IPS DF 6.9 (cell line): ENCODE results near the gene TPR.
"Not testable (repeated sequence)": the region's sequence is repeated elsewhere in the genome, so short reads cannot be mapped to it uniquely, and the experiment has no call there.

Source experiments
- DNase-seq: peaks from one replicate; pipeline ENCODE4 v3.0.0-alpha.2; 2013; ENCODE audit warnings: low read depth, low spot score
- H3K27ac ChIP-seq: one replicate; pipeline ENCODE4 v1.5.1; 2013; ENCODE audit warnings: low read length, control low read depth
- H3K27me3 ChIP-seq: 2 replicates; pipeline ENCODE4 v1.6.1; 2013; ENCODE audit warnings: mild to moderate bottlenecking, low read length; ENCODE audit not compliant: control insufficient read depth, insufficient read depth
- H3K36me3 ChIP-seq: 2 replicates; pipeline ENCODE4 v1.6.1; 2013; ENCODE audit warnings: low read length; ENCODE audit not compliant: control insufficient read depth, insufficient read depth
- H3K4me1 ChIP-seq: 2 replicates; pipeline ENCODE4 v1.6.1; 2013; ENCODE audit warnings: low read length; ENCODE audit not compliant: control insufficient read depth, insufficient read depth
- H3K4me3 ChIP-seq: 2 replicates; pipeline ENCODE4 v1.5.1; 2013; ENCODE audit warnings: mild to moderate bottlenecking, low read length
- H3K9me3 ChIP-seq: 2 replicates; pipeline ENCODE4 v1.6.1; 2013; ENCODE audit warnings: low read length, inconsistent platforms; ENCODE audit not compliant: control insufficient read depth, insufficient read depth
- WGBS: extraction: QIAGEN DNeasy Blood & Tissue Kit; methylation state at CpG from one replicate; pipeline ENCODE4 v1.1.7; 2013; ENCODE audit warnings: mixed read lengths, missing lambda C conversion rate; ENCODE audit not compliant: insufficient read length, insufficient coverage; 5-methylcytosine and 5-hydroxymethylcytosine counted together

TPR gene

GRCh38 chr1:186392711-186393110 lies 17.7 kb upstream of the TPR start:
- not testable (repeated sequence) for H3K9me3 ChIP-seq, DNase-seq, H3K27ac ChIP-seq, H3K4me3 ChIP-seq, H3K27me3 ChIP-seq, H3K36me3 ChIP-seq, H3K4me1 ChIP-seq
- no CpG with 5 or more reads among the region's 6 CpGs for WGBS

GRCh38 chr1:186391841-186392240 lies 16.8 kb upstream of the TPR start:
- Histone ChIP-seq H3K4me3 (no peak overlapping the region), H3K27me3 (no peaks in the 10 kb centered on the region), H3K4me1 (no peaks in the 10 kb centered on the region), H3K9me3 (no peaks in the 10 kb centered on the region), H3K36me3 (no peaks in the 10 kb centered on the region; the same call in 1 of the 2 replicates), H3K27ac (no peak overlapping the region)
- no CpG with 5 or more reads among the region's 4 CpGs for WGBS
- DNase-seq, result no peak

GRCh38 chr1:186390925-186391324 lies 15.9 kb upstream of the TPR start:
- DNase-seq, result no peak
- Histone ChIP-seq H3K4me1 (no peaks in the 10 kb centered on the region), H3K9me3 (no peaks in the 10 kb centered on the region), H3K4me3 (no peak overlapping the region), H3K27ac (no peak overlapping the region), H3K36me3 (no peaks in the 10 kb centered on the region; the same call in 1 of the 2 replicates), H3K27me3 (no peaks in the 10 kb centered on the region)
- WGBS, result no CpG with 5 or more reads among the region's 1 CpG

GRCh38 chr1:186386725-186387383 lies 11.8 kb upstream of the TPR start:
- Histone ChIP-seq H3K36me3 (no peaks in the 10 kb centered on the region; the same call in 1 of the 2 replicates), H3K27me3 (no peaks in the 10 kb centered on the region)
- 100% methylated on average over 1 of the region's 3 CpGs for WGBS

GRCh38 chr1:186375929-186376319 lies 871 bp upstream of the TPR start:
- H3K4me3 ChIP-seq, result peak overlapping the region; percentile 93; the same call in 1 of the 2 replicates
- WGBS, result no CpG with 5 or more reads among the region's 12 CpGs
- DNase-seq, result no peak
- no peaks in the 10 kb centered on the region for H3K27me3 ChIP-seq
- H3K27ac ChIP-seq, result no peak overlapping the region
- no peaks in the 10 kb centered on the region for H3K4me1 ChIP-seq
- no peaks in the 10 kb centered on the region; the same call in 1 of the 2 replicates for H3K36me3 ChIP-seq
- H3K9me3 ChIP-seq, result no peaks in the 10 kb centered on the region

More at GRCh38 chr1:186386725-186387383, 11.8 kb upstream of the TPR start:
- Histone ChIP-seq H3K4me1 (no peaks in the 10 kb centered on the region), H3K4me3 (no peak overlapping the region), H3K9me3 (no peaks in the 10 kb centered on the region), H3K27ac (no peak overlapping the region)
- no peak for DNase-seq

- Histone ChIP-seq H3K27ac (no peak overlapping the region), H3K27me3 (no peaks in the 10 kb centered on the region), H3K36me3 (no peaks in the 10 kb centered on the region), H3K9me3 (no peaks in the 10 kb centered on the region), H3K4me1 (no peaks in the 10 kb centered on the region), H3K4me3 (peak overlapping the region; percentile 93)
- peak; percentile 0 for DNase-seq
- no CpG with 5 or more reads among the region's 37 CpGs for WGBS
Observed at GRCh38 chr1:186374303-186375151, 526 bp downstream of the TPR start.

GRCh38 chr1:186347837-186348691 lies 27.0 kb downstream of the TPR start:
- H3K27me3 ChIP-seq, H3K27ac ChIP-seq, H3K36me3 ChIP-seq, H3K4me1 ChIP-seq, DNase-seq, H3K4me3 ChIP-seq, H3K9me3 ChIP-seq: not testable (repeated sequence)
- WGBS, result no CpG with 5 or more reads among the region's 8 CpGs

- no peaks in the 10 kb centered on the region for H3K27me3 ChIP-seq
- peaks cover 11% of the 10 kb centered on the region; the same call in 1 of the 2 replicates for H3K36me3 ChIP-seq
- H3K27ac ChIP-seq, result no peak overlapping the region
- no peaks in the 10 kb centered on the region for H3K9me3 ChIP-seq
- H3K4me1 ChIP-seq, result no peaks in the 10 kb centered on the region
- no peak for DNase-seq
- no peak overlapping the region for H3K4me3 ChIP-seq
- WGBS, result no CpG with 5 or more reads among the region's 5 CpGs
Observed at GRCh38 chr1:186340772-186341171, 34.3 kb downstream of the TPR start.

GRCh38 chr1:186337554-186337953 lies 37.5 kb downstream of the TPR start:
- Histone ChIP-seq H3K36me3 (peaks cover 9% of the 10 kb centered on the region; the same call in 1 of the 2 replicates), H3K4me3 (no peak overlapping the region), H3K4me1 (no peaks in the 10 kb centered on the region), H3K9me3 (no peaks in the 10 kb centered on the region), H3K27me3 (no peaks in the 10 kb centered on the region), H3K27ac (no peak overlapping the region)
- WGBS, result no CpG with 5 or more reads among the region's 2 CpGs
- DNase-seq, result no peak

GRCh38 chr1:186330758-186331157 lies 44.3 kb downstream of the TPR start:
- Histone ChIP-seq H3K36me3 (peaks cover 5% of the 10 kb centered on the region; the same call in 1 of the 2 replicates), H3K4me3 (no peak overlapping the region), H3K27me3 (no peaks in the 10 kb centered on the region), H3K4me1 (no peaks in the 10 kb centered on the region), H3K9me3 (no peaks in the 10 kb centered on the region), H3K27ac (no peak overlapping the region)
- no CpG with 5 or more reads among the region's 1 CpG for WGBS
- peak; percentile 5 for DNase-seq
